GM06990 (cell line): ENCODE measurements around the gene USP14.

ENCODE experiments used
- DNase-seq: peaks from one replicate; pipeline ENCODE4 v3.0.0-alpha.2; 2011; ENCODE audit not compliant: insufficient read length; ENCODE audit errors: extremely low read depth
- H3K27me3 ChIP-seq: replicated peaks from 2 replicates; pipeline ENCODE4 v1.6.0; 2011; ENCODE audit warnings: low read length; ENCODE audit not compliant: control insufficient read depth, insufficient read depth
- H3K36me3 ChIP-seq: 2 replicates; pipeline ENCODE4 v1.5.1; 2011; ENCODE audit warnings: low read length; ENCODE audit not compliant: control insufficient read depth, insufficient read depth
- H3K4me3 ChIP-seq: replicated peaks from 2 replicates; pipeline ENCODE4 v1.5.1; 2011; ENCODE audit warnings: low read depth, mild to moderate bottlenecking, control low read depth, low read length
- CTCF ChIP-seq: IDR thresholded peaks from 2 replicates; pipeline ENCODE4 v1.5.1; 2011; ENCODE audit warnings: low read length, control low read depth, mild to moderate bottlenecking, inconsistent platforms; ENCODE audit not compliant: insufficient read depth, poor library complexity, severe bottlenecking

USP14 gene

GRCh38 chr18:210075-210474 is 51.7 kb downstream of the USP14 start:
- peaks cover 13% of the 10 kb centered on the region for H3K36me3 ChIP-seq
- no peak for DNase-seq
- no peak overlapping the region for H3K4me3 ChIP-seq
- TF ChIP-seq CTCF: no peak
- no peaks in the 10 kb centered on the region for H3K27me3 ChIP-seq

DNA sequence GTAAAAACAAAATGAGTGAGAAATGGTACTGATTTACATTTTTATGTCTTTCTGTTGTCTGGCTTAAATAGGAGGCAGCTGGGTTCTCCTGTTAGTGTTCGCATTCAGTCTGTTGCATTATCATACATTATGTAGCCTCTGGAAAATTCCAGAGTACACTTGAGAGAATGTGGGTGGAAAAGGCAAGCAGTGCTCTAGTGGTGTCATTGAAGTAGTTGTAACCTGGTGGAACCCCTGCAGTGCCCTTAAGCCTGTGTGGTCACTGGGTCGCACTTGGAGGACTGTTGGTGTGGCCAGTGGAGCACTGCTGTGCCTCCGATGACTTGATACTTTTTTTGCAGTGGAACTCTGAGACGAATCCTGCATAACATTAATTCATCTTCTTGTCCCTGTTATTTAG is 52.4 kb downstream of the USP14 start:
- TF ChIP-seq CTCF: no peak
- Histone ChIP-seq H3K4me3 (no peak overlapping the region), H3K27me3 (no peaks in the 10 kb centered on the region), H3K36me3 (peaks cover 9% of the 10 kb centered on the region)
- no peak for DNase-seq

- no peak for DNase-seq
- no peak for TF ChIP-seq CTCF
- no peak overlapping the region for H3K4me3 ChIP-seq
- H3K36me3 ChIP-seq: peaks cover 9% of the 10 kb centered on the region
- H3K27me3 ChIP-seq: no peaks in the 10 kb centered on the region
These were observed 53.2 kb downstream of the USP14 start for GRCh38 chr18:211582-211981.

DNA sequence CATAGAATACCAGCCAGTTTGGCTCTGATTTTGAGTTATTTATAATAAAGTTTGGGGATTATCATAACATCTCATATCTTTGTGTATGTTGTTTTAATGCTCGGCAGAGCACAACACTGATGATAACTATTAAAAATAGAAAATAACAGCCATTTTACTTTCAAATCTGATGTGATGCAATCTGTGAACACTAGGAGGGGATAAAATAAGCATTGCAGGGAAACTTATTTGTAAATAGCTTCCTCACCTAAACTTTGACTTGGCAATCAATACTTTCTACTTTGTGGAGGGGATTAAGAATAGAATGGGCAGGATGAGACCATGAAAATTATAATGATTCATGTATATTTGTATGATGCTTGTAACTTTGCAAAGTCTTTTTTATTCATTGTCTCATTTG is 54.4 kb downstream of the USP14 start:
- Histone ChIP-seq H3K27me3 (no peaks in the 10 kb centered on the region), H3K4me3 (no peak overlapping the region), H3K36me3 (peaks cover 12% of the 10 kb centered on the region)
- TF ChIP-seq CTCF: no peak
- DNase-seq: no peak

GRCh38 chr18:213505-213904 is 55.1 kb downstream of the USP14 start:
- Histone ChIP-seq H3K27me3 (no peaks in the 10 kb centered on the region), H3K4me3 (no peak overlapping the region), H3K36me3 (peaks cover 14% of the 10 kb centered on the region)
- no peak for DNase-seq
- no peak for TF ChIP-seq CTCF

DNA sequence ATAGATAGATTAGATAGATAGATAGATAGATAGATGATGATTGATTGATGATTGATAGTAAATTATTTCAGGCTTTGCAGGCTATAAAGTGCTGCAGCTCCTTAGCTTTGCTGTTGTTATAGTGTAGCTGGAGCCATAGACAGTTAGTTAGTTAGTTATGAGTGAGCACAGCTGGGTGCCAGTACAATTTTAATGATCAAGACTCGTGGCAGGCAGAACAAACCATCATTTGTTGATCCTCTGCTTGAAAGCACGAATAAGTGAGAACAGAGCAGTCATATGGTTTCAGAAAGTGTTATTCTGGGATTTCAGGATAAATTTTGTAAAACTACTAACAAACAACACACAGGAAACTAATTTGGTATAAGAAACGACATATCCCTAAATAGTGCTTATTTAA is 55.6 kb downstream of the USP14 start:
- Histone ChIP-seq H3K36me3 (peaks cover 14% of the 10 kb centered on the region), H3K4me3 (no peak overlapping the region), H3K27me3 (no peaks in the 10 kb centered on the region)
- DNase-seq: no peak
- TF ChIP-seq CTCF: no peak
